Ureter (tissue), 1 donor: Measurements from ENCODE around the gene MIGA1. TPM values are rescaled to one million over a fixed set of nuclear protein-coding genes. Genes with fewer than 3 reads are reported as not detected.
"Not testable (repeated sequence)": the region's sequence is repeated elsewhere in the genome, so short reads cannot be mapped to it uniquely, and the experiment has no call there.

ENCODE experiments used
- DNase-seq: peaks from one replicate; pipeline ENCODE4 v3.0.0-alpha.2; 2020; ENCODE audit warnings: low spot score
- total RNA-seq: library from RNA; stranded (reverse); gene quantifications from one replicate; pipeline ENCODE4 v1.2.4, GENCODE V29; 2023
- donor health status: DM: yes; HTN: yes; CAD: no.

MIGA1 gene
- total RNA-seq, 1 donor from 2014 or later: 19.4 TPM

- no peak for DNase-seq
These were observed 130.7 kb downstream of the MIGA1 start for GRCh38 chr1:77910116-77910515.

- DNase-seq: not testable (repeated sequence)
These were observed 139.5 kb downstream of the MIGA1 start for GRCh38 chr1:77918918-77919317.

- DNase-seq: no peak
These were observed 146.1 kb downstream of the MIGA1 start for GRCh38 chr1:77925518-77925917.

GRCh38 chr1:77925956-77926355, 146.5 kb downstream of the MIGA1 start:
- DNase-seq: no peak

- no peak for DNase-seq
These were observed 147.3 kb downstream of the MIGA1 start for GRCh38 chr1:77926561-77927357.

- DNase-seq: no peak
These were observed 148.0 kb downstream of the MIGA1 start for GRCh38 chr1:77927414-77927813.

Other genes starting within 250 kb of the MIGA1 start
- gene ZZZ3, start 97.0 kb upstream of the MIGA1 start, total RNA-seq: 77.2 TPM
- 63.7 TPM for gene USP33, start 19.8 kb upstream of the MIGA1 start, total RNA-seq
- 22.9 TPM for gene NEXN, start 109.0 kb downstream of the MIGA1 start, total RNA-seq
- gene FUBP1, start 199.4 kb downstream of the MIGA1 start, total RNA-seq: 223 TPM
- 31.4 TPM for gene DNAJB4, start 225.3 kb downstream of the MIGA1 start, total RNA-seq